GM18870 (cell line): ENCODE measurements around the gene PRR14.
"Not testable (repeated sequence)": the region's sequence is repeated elsewhere in the genome, so short reads cannot be mapped to it uniquely, and the experiment has no call there.

Source experiments
- ATAC-seq: cut with Tn5 transposase; IDR thresholded peaks from one replicate; pipeline ENCODE4 v1.9.1; 2021; ENCODE audit warnings: moderate library complexity; ENCODE audit not compliant: unreplicated experiment

PRR14 gene

DNA sequence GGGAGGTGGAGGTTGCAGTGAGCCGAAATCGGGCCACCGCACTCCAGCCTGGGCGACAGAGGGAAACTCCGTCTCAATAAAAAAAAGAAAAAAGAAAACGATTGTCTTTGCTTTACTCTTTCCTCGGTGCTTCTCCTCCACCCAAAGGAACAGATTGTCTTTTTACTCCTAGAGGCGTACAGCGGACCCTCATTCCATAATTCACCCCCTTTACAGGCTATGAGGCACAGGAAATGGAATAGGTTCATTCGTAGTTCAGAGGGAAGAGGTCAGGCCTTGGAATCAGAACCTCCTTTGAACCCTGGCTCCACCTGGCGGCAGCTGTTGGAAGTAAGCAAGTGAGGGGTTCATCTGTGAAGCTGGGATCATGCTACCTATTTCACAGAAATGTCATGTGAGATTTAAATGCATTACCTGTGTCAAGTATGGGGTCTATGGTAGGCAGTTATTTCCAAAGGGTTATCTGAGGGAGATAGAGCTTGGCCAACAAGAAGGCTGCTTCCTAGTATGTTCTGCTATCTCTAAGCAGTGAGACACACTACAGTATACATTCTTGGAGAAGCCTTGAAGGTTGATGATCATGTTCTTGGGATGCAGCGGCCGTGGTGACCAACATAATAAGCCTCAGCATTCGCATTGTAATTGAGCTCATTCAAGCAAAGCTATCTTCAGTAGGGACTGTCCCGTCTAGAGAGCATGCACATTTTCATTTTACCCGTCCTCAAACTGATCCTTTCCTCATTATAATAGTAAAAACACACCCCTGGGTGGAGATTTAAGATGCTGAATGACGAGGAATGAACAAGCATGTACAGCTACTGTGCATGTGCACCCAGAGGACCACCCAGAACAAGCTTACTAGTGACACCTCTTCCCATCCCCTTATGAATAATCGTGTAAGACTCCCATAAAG, 21.9 kb upstream of the PRR14 start:
- ATAC-seq, result no peak

DNA sequence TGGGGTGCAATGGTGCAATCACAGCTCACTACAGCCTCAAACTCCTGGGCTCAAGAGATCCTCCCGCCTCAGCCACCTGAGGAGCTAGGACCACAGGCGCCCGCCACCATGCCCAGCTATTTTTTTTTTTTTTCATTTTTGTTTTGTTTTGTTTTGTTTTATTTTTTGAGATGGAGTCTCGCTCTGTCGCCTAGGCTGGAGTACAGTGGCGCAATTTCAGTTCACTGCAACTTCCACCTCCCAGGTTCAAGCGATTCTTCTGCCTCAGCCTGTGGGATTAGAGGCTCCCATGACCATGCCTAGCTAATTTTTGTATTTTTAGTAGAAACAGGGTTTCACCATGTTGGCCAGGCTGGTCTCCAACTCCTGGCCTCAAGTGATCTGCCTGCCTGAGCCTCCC, 18.3 kb upstream of the PRR14 start:
- ATAC-seq, result not testable (repeated sequence)

GRCh38 chr16:30633526-30633925, 17.2 kb upstream of the PRR14 start:
- no peak for ATAC-seq

GRCh38 chr16:30636599-30636998, 14.2 kb upstream of the PRR14 start:
- no peak for ATAC-seq

DNA sequence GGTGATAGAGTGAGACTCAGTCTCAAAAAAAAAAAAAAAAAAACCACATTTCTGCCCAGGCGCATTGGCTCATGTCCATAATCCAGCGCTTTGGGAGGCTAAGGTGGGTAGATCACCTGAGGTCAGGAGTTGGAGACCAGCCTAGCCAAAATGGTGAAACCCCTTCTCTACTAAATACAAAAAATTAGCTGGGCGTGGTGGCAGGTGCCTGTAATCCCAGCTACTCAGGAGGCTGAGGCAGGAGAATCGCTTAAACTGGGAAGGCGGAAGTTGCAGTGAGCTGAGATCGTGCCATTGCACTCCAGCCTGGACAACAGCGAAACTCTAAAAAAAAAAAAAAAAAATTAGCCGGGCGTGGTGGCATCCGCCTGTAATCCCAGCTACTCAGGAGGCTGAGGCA, 13.6 kb upstream of the PRR14 start:
- ATAC-seq, result not testable (repeated sequence)

DNA sequence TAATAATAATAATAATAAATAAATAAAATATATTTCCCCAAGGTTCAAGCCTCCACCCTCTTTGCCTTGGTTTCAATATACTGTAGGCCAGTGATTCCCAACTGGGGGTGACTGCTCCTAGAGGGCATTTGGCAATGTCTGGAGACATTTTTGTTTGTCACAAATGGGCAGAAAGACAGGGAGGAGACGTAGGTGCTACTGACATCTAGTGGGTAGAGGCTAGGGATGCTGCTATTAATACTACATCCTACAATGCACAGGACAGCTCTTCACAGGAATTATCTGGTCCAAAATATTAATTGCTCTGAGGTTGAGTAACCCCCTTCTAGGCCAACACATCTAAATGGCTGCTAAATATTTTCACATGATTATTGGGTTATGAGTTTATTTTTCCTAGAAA, 12.8 kb upstream of the PRR14 start:
- ATAC-seq, result no peak

- no peak for ATAC-seq
These were observed 9.3 kb upstream of the PRR14 start for GRCh38 chr16:30641378-30641982.

- ATAC-seq, result no peak
These were observed 6.4 kb upstream of the PRR14 start for GRCh38 chr16:30644334-30644830.

DNA sequence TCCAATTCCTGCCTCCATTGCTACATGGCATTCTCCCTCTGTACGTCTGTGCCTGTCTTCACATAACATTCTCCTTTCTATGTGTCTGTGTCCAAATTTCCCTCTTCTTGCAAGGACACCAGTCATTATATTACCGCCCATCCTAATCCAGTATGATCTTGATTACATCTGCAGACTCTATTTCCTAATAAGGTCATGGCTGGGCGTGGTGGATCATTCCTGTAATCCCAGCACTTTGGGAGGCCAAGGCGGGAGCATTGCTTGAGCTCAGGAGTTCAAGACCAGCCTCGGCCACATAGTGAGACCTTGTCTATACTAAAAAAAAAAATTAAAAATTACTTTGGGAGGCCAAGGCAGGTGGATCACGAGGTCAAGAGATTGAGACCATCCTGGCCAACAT, 5.0 kb upstream of the PRR14 start:
- ATAC-seq, result no peak

DNA sequence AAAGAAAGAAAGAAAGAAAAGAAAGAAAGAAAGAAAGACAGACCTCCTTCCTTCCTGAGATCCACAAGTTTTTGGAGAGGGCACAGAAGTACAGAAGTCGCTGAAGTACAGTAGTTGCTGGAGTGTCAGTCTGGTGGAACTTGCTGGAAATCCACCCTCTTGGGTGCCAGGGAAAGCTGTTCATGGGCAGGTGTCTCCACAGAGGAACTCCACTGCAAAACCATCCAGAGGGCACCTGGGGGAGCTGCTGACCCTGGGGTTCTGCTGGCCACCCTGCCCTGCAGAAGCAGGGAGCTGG, 3.5 kb upstream of the PRR14 start:
- no peak for ATAC-seq

DNA sequence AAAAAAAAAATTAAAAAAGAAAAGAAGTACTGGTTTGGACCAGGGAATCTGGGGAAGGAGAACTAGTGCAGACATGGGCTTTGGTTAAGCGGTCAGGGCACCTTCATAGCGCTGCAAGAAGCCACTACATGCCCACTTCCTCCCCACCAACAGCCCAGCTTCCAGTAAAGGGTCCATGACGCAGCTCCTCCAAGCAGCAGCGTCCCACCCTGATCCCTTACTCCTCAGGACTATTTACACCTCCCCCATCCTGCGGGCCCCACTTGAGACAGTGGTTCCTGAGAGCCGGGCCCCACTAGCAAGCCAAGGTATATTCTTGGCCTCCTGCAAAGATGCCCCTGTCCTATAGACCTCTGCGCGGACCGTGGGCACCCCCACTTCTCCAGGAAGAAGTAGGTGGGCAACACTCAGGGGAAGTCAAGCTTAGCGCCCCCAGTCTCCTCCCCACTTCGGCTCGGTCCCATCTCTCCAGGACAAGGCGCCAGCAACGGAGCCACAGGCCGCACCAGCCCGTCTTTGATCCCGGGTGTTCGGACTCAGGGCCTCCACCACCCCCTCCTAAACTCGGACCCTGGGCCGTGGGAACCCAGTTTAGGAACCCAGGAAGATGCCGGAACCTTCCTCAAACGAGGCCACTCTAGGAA, 913 bp upstream of the PRR14 start:
- no peak for ATAC-seq

GRCh38 chr16:30651124-30652004, 604 bp downstream of the PRR14 start:
- no peak for ATAC-seq

DNA sequence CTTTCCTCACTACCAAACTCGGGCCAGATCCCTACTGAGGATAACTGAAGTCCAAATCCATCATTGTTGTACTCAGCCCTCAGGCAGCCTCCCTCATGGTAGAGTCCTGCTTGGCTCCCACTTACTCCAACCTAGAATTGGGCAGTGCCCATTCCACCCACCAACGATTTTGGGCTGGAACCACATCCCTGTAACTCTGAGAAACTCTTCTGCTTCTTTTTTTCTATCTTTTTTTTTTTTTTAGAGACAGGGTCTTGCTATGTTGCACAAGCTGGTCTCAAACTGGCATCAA, 1.2 kb downstream of the PRR14 start:
- no peak for ATAC-seq

DNA sequence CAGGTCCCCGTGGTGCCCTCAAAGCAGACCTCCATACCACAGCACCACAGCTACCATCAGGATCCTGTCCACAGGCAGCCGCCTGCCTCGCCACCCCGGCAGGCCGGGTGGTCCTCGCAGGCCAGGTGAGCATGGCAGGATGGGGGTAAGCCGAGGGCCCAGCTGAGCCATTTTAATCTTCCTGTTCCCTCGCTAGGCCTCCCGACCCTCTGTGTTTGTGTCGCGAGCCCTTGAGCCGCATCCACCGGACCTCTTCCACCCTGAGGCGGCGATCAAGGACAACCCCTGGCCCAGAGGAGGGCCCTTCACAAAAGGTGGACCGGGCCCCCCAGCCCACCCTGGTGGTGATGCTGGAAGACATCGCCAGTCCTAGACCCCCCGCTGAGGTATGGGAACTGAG, 2.0 kb downstream of the PRR14 start:
- ATAC-seq, result no peak

GRCh38 chr16:30654856-30655255, 4.1 kb downstream of the PRR14 start:
- no peak for ATAC-seq

DNA sequence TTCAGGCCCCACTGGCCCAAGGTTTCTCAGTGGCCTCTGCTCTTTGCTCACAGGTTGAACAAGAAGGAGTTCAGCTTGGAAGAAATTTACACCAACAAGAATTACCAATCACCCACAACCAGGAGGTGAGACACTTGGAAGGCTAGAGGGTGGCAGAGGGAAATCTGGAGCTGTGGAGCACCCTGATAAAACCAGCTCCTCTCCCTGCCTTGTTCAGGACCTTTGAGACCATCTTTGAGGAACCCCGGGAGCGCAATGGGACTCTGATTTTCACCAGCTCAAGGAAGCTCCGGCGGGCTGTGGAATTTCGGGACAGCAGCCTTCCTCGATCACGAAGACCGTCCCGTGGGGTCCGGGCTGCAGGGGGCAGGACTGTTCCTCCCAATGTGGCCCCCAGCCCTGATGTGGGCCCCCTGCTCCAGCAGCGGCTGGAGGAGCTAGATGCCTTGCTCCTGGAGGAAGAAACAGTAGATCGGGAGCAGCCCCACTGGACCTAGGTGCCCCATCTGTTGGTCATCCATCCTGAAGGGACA, 5.1 kb downstream of the PRR14 start:
- no peak for ATAC-seq

GRCh38 chr16:30656388-30656787, 5.6 kb downstream of the PRR14 start:
- ATAC-seq, result no peak

- no peak for ATAC-seq
These were observed 6.5 kb downstream of the PRR14 start for GRCh38 chr16:30656974-30657865.

GRCh38 chr16:30657866-30658730, 7.3 kb downstream of the PRR14 start, which contains the start of gene FBRS:
Gene FBRS, plus strand, starts transcription at chr16:30658431. Its CDS starts 1,088 bp downstream, at chr16:30659519.
- peak; percentile 83 for ATAC-seq
